Uterus (tissue), 4 donors: ENCODE measurements around the gene GZMM. TPM values are rescaled to one million over a fixed set of nuclear protein-coding genes. Genes with fewer than 3 reads are reported as not detected.
A peak's percentile ranks its signal among the peaks of the same experiment; 100 is the strongest.

Experiments
- DNase-seq, 2 donors: peaks; one replicate each; pipeline ENCODE4 v3.0.0-alpha.2; 2019 to 2020
- H3K27ac ChIP-seq, 2 donors: fragments of 200-600 bp; sonication (generic); 1 replicate in 1 of 2; 2 replicates in 1 of 2; pipeline ENCODE4 v1.5.1; 2016 to 2018
- H3K27me3 ChIP-seq, 2 donors: fragments of 200-600 bp; sonication (generic); one replicate each; pipeline ENCODE4 v1.5.1; 2018 to 2019; ENCODE audit warnings: control low read depth in 1 of 2
- H3K36me3 ChIP-seq, 2 donors: fragments of 200-600 bp; sonication (generic); one replicate each; pipeline ENCODE4 v1.5.1; 2019; ENCODE audit warnings: control low read depth in 1 of 2
- H3K4me1 ChIP-seq, 2 donors: fragments of 200-600 bp; sonication (generic); one replicate each; pipeline ENCODE4 v1.5.1; 2018 to 2019; ENCODE audit warnings: control low read depth in 1 of 2
- H3K4me3 ChIP-seq, 2 donors: fragments of 200-600 bp; sonication (generic); 1 replicate in 1 of 2; 2 replicates in 1 of 2; pipeline ENCODE4 v1.5.1; 2018 to 2019; ENCODE audit warnings: mild to moderate bottlenecking in 1 of 2
- H3K9me3 ChIP-seq, 2 donors: fragments of 200-600 bp; sonication (generic); one replicate each; pipeline ENCODE4 v1.5.1; 2019; ENCODE audit warnings: control low read depth in 1 of 2
- POLR2A ChIP-seq, 2 donors: fragments of 450-650 bp; IDR thresholded peaks; one replicate each; pipeline ENCODE4 v1.6.1; 2016; ENCODE audit warnings: antibody characterized with exemption in 2 of 2, mild to moderate bottlenecking in 1 of 2, moderate library complexity in 1 of 2
- intact Hi-C: fragments of 100-400 bp; cut with DNase I; formaldehyde crosslinking; loops from one replicate; pipeline ENCODE4 v1.15.1; 2023; ENCODE audit warnings: low total_unique reads
- total RNA-seq, 4 donors: library from RNA; depleted of rRNA in 3 of 4; stranded (reverse); fragments of >200 nt in 3 of 4; gene quantifications; one replicate each; pipeline versions ENCODE4 v1.1.0 to v1.2.4, GENCODE V29; 2014 to 2023
- TF ChIP-seq, protein P1 (sequence below), 4 experiments: fragments of 200-600 bp in 2 of 4; fragments of 450-650 bp in 2 of 4; sonication (generic) in 2 of 4; IDR thresholded peaks; one replicate each; pipeline ENCODE4 v1.5.1; 2016 to 2019; ENCODE audit warnings: antibody characterized with exemption in 4 of 4, mild to moderate bottlenecking in 2 of 4, moderate library complexity in 1 of 4
- donor health status: DM: yes; HTN: yes; CAD: no.

GZMM gene
- total RNA-seq, 4 donors from 2014 or later = 0.62 to 1.6 TPM; not detected in 2

DNA sequence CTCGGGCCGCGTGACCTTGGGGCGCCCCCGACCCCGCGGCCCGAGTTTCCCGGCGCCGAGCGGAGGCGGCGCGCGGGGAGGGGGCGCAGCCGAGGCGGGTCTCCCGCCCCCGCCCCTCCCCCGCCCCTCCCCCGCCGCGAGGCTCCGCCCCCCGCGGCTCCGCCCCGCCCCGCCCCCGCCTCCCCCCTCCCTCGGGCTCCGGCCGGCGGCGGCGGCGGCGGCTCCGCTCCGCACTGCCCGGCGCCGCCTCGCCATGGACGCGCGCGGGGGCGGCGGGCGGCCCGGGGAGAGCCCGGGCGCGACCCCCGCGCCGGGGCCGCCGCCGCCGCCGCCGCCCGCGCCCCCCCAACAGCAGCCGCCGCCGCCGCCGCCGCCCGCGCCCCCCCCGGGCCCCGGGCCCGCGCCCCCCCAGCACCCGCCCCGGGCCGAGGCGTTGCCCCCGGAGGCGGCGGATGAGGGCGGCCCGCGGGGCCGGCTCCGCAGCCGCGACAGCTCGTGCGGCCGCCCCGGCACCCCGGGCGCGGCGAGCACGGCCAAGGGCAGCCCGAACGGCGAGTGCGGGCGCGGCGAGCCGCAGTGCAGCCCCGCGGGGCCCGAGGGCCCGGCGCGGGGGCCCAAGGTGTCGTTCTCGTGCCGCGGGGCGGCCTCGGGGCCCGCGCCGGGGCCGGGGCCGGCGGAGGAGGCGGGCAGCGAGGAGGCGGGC is 46.0 kb downstream of the GZMM start, which contains the start of gene HCN2:
TSS of gene HCN2 (plus strand) at position 189 of the 703 bp plus-strand sequence. CDS start at position 254, 65 bp downstream.
- H3K9me3 ChIP-seq = no peaks in the 10 kb centered on the region
- TF ChIP-seq POLR2A (IDR thresholded peaks at IDR 0.05) = no peak
- TF ChIP-seq, protein P1, sequence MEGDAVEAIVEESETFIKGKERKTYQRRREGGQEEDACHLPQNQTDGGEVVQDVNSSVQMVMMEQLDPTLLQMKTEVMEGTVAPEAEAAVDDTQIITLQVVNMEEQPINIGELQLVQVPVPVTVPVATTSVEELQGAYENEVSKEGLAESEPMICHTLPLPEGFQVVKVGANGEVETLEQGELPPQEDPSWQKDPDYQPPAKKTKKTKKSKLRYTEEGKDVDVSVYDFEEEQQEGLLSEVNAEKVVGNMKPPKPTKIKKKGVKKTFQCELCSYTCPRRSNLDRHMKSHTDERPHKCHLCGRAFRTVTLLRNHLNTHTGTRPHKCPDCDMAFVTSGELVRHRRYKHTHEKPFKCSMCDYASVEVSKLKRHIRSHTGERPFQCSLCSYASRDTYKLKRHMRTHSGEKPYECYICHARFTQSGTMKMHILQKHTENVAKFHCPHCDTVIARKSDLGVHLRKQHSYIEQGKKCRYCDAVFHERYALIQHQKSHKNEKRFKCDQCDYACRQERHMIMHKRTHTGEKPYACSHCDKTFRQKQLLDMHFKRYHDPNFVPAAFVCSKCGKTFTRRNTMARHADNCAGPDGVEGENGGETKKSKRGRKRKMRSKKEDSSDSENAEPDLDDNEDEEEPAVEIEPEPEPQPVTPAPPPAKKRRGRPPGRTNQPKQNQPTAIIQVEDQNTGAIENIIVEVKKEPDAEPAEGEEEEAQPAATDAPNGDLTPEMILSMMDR (IDR thresholded peaks at IDR 0.05) = no peak
- H3K4me1 ChIP-seq = peaks cover 0 to 14% of the 10 kb centered on the region in 2 donors
- no peak for DNase-seq
- H3K27ac ChIP-seq = no peak within 1 kb of the TSS
- H3K36me3 ChIP-seq = no peaks in the 10 kb centered on the region
- intact Hi-C loops = no loop called here
- peaks cover 16 to 21% of the 10 kb centered on the region in 2 donors for H3K27me3 ChIP-seq
- no peak within 1 kb of the TSS for H3K4me3 ChIP-seq

DNA sequence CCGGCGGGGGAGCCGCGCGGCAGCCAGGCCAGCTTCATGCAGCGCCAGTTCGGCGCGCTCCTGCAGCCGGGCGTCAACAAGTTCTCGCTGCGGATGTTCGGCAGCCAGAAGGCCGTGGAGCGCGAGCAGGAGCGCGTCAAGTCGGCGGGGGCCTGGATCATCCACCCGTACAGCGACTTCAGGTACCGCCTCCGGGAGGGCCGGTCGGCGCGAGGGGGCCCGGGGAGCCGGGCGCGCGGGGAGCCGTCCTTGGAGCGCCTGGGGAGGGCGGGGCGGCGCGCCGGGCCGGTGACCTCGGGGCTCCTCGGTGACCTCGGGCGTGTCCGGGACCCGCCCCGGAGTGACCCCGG is 46.5 kb downstream of the GZMM start:
- H3K4me3 ChIP-seq = no peak overlapping the region
- H3K27me3 ChIP-seq = peaks cover 16 to 21% of the 10 kb centered on the region in 2 donors
- no peaks in the 10 kb centered on the region for H3K36me3 ChIP-seq
- intact Hi-C loops = no loop called here
- no peak overlapping the region for H3K27ac ChIP-seq
- no peaks in the 10 kb centered on the region for H3K9me3 ChIP-seq
- H3K4me1 ChIP-seq = peaks cover 0 to 14% of the 10 kb centered on the region in 2 donors
- DNase-seq = no peak
- TF ChIP-seq, protein P1 (IDR thresholded peaks at IDR 0.05) = no peak
- TF ChIP-seq POLR2A (IDR thresholded peaks at IDR 0.05) = no peak

DNA sequence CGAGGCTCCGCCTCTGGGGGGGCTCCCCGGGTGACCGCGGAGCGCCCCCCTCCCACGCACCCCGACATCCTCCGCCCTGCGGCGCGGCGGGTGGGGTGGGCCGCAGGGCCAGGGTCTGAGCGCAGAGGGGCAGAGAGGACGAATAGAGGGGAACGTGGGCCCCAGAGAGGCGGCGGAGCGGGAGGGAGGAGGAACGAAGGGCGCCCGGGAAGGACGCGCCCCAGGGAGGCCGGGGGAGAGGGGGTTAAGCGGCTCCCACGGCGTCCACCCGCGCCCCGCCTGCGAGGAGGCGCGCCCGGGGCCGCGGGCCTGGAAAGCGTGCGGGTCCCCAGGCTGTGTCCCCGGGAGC is 46.9 kb downstream of the GZMM start:
- DNase-seq = no peak
- no peaks in the 10 kb centered on the region for H3K9me3 ChIP-seq
- H3K4me3 ChIP-seq = no peak overlapping the region
- TF ChIP-seq, protein P1 (IDR thresholded peaks at IDR 0.05) = no peak
- TF ChIP-seq POLR2A (IDR thresholded peaks at IDR 0.05) = no peak
- no peak overlapping the region for H3K27ac ChIP-seq
- H3K27me3 ChIP-seq = peaks cover 16 to 21% of the 10 kb centered on the region in 2 donors
- peaks cover 0 to 14% of the 10 kb centered on the region in 2 donors for H3K4me1 ChIP-seq
- intact Hi-C loops = no loop called here
- H3K36me3 ChIP-seq = no peaks in the 10 kb centered on the region

DNA sequence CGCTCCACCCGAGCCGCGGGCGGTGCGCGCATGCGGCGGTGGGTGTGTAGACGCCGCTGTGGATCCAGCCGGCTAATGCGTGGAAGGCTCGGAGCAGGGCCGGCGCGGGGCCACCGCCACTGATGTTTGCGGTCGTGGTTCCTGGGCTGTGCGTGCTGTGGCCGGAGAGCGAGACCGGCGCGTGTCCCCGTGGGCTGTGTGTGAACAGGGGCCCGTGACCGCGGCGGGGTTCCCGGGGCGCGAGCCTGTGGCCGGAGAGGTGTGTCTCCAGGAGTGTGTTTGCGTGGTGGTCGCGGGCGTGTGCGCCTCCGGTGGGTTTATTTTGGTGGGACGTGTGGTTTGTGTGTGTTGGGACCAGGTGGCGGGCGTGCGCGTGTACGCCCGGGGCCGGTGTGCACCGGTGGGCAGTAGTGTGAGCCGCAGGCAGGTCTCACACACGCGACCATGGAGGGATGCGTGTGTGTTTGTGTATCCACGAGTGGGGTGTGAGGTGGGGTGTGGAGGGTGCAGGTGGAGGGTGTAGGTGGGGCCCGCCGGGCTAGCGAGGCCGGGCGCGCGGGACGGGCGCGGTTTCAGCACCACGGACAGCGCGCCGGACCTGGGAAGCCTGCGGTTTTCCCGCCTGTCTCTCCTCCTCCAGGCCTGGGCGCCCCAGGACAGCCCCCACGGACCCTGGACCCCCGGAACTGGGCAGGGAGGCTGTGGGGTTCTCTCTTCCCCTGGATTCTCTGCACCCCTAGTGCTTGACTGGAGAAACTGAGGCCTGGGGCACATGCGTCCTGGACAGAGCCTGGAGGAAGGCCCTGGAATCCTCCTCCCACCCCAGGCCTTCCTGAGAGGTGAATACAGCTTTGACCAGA is 47.5 kb downstream of the GZMM start:
- H3K4me3 ChIP-seq = no peak overlapping the region
- H3K9me3 ChIP-seq = no peaks in the 10 kb centered on the region
- H3K27ac ChIP-seq = no peak overlapping the region
- peak in 1 of 2 donors; percentile 38 for DNase-seq
- intact Hi-C loops = no loop called here
- H3K4me1 ChIP-seq = peaks cover 0 to 14% of the 10 kb centered on the region in 2 donors
- no peaks in the 10 kb centered on the region for H3K36me3 ChIP-seq
- H3K27me3 ChIP-seq = peaks cover 16 to 21% of the 10 kb centered on the region in 2 donors
- TF ChIP-seq POLR2A (IDR thresholded peaks at IDR 0.05) = no peak
- TF ChIP-seq, protein P1 (IDR thresholded peaks at IDR 0.05) = no peak

DNA sequence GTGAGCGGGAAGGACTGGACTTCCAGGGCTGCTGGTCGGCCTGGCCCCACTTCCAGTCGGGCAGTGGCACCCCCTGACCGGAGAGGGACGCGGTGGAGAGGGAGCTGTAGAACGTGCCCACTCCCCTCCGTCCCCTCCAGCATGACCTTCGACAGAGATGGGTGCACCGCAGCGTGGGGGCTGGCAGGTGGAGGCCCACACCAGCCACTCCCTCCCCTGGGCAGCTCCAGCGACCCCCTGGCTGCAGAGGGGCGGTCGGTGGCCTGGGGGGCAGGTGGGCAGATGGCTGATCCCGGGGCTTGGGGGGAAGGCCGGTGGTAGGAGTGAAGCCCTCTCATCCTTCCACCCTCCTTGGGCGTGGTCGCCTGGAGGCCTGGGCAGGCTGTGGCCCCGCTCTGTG is 48.2 kb downstream of the GZMM start:
- Histone ChIP-seq H3K36me3 (no peaks in the 10 kb centered on the region), H3K4me1 (peaks cover 0 to 14% of the 10 kb centered on the region in 2 donors), H3K9me3 (no peaks in the 10 kb centered on the region), H3K4me3 (no peak overlapping the region), H3K27ac (no peak overlapping the region), H3K27me3 (peaks cover 16 to 21% of the 10 kb centered on the region in 2 donors)
- DNase-seq = no peak
- TF ChIP-seq POLR2A (IDR thresholded peaks at IDR 0.05) = no peak
- TF ChIP-seq, protein P1 (IDR thresholded peaks at IDR 0.05) = no peak
- intact Hi-C loops = no loop called here
